Stimulated activated CD4-positive, alpha-beta T cell treated with anti-CD3 and anti-CD28 coated beads, Interleukin-15, amount 100 ng/mL, for 1 hour (primary cell): ENCODE measurements around the gene STX10.
"Not testable (repeated sequence)": the region's sequence is repeated elsewhere in the genome, so short reads cannot be mapped to it uniquely, and the experiment has no call there.

ENCODE experiments used
- DNase-seq, 2 donors: peaks; one replicate each; pipeline ENCODE4 v3.0.0-alpha.2; 2020; ENCODE audit warnings: low read depth in 1 of 2, low spot score in 1 of 2

The STX10 gene, protein sequence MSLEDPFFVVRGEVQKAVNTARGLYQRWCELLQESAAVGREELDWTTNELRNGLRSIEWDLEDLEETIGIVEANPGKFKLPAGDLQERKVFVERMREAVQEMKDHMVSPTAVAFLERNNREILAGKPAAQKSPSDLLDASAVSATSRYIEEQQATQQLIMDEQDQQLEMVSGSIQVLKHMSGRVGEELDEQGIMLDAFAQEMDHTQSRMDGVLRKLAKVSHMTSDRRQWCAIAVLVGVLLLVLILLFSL

GRCh38 chr19:13150187-13150930 is at the start of gene STX10, which contains the start of gene IER2:
STX10 (minus strand) TSS chr19:13150375; CDS start chr19:13150173, 202 bp downstream.
IER2 (plus strand) TSS chr19:13150411; CDS start chr19:13153187, 2,776 bp downstream.
- peak; percentile 86 to 87 for DNase-seq

DNA sequence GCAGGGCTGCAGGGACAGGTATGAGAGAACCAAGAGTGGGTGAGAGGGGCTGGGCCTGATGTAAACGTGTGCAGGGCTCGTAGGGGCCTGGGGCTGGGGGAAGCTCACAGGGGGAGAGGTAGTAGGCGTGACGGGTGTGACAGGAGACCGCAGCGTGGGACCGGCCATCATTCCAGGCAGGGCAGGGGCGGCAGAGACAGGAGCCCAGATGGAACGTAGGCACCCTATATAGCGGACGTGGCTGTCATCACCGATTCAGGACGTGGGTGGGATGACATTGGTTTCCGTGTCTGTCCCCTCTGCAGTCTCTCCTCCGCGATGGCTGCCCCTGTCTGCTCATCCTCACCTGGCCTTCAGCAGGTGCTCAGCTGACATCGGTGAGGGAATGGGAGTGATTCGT is 48.5 kb upstream of the STX10 start:
- DNase-seq: no peak

- peak; percentile 36 to 39 for DNase-seq
Measured at GRCh38 chr19:13195678-13196077, 45.5 kb upstream of the STX10 start.

GRCh38 chr19:13190781-13191540 is 40.8 kb upstream of the STX10 start:
- no peak for DNase-seq

DNA sequence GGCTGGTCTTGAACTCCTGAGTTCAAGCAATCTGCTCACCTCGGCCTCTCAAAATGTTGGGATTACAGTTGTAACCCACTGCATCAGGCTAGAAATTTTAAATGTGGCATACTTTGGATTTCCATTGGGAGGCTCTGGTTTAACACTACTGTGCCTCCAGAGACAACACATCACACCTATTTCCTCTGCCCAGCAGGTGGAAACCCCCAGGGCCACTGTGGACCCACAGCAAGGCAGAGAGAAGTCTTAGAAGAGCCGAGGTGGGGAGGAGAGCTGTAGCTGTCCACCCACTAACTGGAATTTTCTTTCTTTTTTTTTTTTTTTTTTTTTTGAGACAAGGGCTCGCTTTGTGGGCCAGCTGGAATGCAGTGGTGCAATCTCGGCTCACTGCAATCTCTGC is 39.4 kb upstream of the STX10 start:
- DNase-seq: no peak

- no peak for DNase-seq
Measured at GRCh38 chr19:13187419-13187818, 37.2 kb upstream of the STX10 start.

GRCh38 chr19:13186688-13187087 is 36.5 kb upstream of the STX10 start:
- DNase-seq: not testable (repeated sequence)

DNA sequence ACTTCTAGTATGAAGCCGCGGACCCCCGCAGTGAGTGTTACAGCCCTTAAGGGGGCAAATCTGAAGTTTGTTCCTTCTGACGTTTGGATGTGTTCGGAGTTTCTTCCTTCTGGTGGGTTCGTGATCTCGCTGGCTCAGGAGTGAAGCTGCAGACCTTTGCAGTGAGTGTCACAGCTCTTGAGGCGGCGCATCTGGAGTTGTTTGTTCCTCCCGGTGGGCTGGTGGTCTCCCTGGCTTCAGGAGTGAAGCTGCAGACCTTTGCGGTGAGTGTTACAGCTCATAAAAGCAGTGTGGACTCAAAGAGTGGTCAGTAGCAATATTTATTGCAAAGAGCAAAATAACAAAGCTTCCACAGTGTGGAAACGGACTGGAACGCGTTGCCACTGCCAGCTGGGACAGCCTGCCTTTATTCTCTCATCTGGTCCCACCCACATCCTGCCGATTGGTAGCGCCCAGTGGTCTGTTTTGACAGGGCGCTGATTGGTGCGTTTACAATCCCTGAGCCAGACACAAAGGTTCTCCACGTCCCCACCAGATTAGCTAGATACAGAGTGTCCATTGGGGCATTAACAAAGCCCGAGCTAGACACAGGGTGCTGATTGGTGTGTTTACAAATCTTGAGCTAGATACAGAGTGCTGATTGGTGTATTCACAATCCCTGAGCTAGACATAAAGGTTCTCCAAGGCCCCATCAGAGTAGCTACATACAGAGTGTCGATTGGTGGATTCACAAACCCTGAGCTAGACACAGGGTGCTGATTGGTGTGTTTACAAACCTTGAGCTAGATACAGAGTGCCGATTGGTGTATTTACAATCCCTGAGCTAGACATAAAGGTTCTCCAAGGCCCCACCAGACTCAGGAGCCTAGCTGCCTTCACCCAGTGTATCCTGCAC is 35.8 kb upstream of the STX10 start:
- not testable (repeated sequence) for DNase-seq

DNA sequence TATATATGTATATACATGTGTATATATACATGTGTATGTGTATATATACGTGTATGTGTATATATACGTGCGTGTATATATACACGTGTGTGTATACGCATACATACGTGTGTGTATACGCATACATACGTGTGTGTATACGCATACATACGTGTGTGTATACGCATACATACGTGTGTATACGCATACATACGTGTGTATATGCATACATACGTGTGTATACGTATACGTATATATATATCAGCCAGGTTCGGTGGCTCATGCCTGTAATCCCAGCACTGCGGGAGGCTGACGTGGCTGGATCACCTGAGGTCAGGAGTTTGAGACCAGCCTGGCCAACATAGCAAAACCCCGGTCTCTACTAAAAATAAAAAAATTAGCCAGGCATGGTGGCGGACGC is 34.8 kb upstream of the STX10 start:
- not testable (repeated sequence) for DNase-seq

DNA sequence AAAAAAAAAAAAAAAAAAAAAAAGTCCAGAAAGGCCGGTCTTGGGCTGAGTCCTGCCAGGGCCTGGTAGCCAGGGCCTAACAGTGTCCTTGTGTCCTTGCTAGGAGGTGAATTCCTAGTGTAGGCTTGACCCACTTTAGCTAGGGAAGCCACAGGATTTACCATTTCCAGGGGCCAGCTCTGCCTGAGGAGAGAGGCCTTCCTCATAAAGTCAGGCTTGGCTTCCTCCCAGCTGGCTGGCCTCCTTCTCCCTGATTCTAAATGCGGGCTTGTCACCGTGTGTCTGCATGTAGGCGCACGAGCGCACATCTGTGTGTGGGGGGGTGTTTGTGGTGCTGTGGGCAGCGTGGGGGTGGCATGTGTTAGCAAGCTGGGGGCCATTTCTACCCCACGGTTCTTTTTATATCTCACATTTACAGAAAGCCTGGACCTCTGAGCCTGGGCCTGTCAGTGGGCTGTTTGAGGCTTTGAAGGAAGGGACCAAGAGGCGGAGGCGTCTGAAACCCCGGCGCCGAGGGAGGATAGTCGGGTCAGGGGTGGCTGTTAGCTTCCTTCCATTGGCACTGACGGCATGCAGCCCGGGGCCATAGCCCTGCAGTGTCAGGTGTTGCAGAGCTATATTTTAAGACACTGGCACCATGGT is 31.7 kb upstream of the STX10 start:
- DNase-seq: no peak

DNA sequence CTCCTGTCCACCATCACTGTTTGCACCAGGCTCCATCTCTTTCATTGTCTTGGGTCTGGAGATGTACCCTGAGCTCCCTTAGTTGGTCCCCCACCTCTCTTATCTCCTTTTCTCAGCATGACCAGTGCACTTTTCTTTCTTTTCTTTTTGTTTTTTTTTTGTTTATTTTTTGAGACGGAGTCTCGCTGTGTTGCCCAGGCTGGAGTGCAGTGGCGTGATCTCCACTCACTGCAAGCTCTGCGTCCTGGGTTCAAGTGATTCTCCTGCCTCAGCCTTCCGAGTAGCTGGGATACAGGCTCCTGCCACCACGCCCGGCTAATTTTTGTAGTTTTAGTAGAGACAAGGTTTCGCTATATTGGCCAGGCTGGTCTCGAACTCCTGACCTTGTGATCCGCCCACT is 28.1 kb upstream of the STX10 start:
- not testable (repeated sequence) for DNase-seq

DNA sequence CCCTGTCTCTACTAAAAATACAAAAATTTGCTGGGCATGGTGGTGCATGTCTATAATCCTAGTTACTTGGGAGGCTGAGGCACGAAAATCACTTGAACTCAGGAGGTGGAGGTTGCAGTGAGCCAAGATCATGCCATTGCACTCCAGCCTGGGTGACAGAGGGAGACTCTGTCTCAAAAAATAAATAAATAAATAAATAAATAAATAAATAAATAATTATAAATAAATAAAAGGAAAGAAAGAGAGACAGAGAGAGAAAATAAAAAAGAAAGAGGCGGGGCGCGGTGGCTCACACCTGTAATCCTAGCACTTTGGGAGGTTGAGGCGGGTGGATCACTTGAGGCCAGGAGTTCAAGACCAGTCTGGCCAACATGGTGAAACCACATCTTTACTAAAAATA is 27.4 kb upstream of the STX10 start:
- not testable (repeated sequence) for DNase-seq

DNA sequence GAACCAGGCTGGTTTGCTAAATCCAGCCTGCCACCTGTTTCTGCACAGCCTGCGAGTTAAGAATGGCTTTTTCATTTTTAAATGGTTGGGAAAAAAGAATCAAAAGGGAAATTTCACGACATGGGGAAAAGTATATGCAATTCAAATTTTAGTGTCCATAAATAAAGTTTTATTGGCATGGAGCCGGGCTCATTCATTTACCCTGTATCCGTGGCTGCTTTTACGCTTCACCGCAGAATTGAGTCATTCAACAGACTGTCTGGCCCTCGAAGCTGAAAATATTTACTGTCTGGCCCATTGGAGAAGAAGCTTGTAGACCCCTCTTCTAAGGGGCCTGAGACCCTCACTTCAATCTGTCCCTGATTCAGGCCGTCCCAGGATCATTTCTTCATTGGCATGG is 26.2 kb upstream of the STX10 start:
- no peak for DNase-seq

DNA sequence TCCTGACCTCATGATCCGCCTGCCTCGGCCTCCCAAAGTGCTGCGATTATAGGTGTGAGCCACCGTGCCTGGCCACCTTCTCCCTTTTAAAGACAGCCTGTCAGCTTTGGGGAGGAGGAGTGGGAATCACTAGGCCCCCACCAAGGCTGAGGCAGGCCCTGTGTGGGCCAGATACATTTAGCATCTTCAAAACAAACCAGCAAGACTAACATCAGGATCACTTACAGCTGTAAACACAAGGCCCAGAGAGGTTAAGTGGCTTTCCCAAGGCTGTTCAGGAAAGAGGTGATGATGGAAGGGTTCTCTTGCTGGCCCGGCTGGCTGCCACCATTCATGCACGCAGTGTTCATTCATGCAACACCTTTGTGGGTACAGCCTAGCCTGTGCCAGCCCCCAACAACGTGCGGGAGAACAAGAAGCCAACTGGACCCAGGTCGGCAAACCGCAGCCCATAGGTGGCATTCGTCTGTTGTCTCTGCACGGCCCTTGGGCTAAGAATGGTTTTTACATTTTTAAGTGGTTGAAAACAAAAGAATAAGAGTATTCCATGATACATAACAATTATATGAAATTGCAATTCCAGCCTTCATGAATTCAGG is 23.1 kb upstream of the STX10 start:
- DNase-seq: no peak

DNA sequence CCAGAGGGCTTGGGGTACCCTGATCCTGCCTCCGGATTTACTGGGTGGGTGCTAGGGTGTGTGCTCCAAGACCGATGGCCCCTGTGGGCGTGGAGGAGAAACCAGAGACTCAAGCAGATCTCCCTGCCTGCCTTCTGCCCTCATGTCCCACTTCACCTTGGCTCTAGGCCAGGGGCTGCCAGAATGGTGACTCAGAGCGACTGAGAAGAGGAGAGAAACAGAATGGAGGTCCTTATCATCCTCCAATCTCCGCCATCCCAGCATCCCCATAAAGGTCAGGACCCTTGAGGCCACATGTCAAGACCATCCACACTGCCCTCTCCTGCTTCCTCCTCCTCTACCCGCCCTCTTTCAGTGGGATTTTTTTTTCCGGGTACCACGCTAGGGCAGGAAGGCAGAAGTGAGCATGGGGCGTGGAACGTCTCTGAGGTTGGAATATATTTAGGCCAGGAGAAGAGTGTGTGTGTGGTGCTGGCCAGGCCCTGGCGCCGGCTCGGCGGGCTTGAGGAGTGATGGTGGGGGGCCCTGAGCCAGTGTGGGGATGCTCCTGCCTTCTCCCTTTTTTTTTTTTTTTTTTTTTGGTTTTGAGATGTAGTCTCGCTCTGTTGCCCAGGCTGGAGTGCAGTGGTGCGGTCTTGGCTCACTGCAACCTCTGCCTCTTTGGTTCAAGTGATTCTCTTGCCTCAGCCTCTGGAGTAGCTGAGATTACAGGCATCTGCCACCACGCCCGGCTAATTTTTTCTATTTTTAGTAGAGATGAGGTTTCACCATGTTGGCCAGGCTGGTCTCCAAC is 22.4 kb upstream of the STX10 start:
- peak; percentile 62 to 70 for DNase-seq

GRCh38 chr19:13171146-13171545 is 21.0 kb upstream of the STX10 start:
- DNase-seq: no peak

- no peak for DNase-seq
Measured at GRCh38 chr19:13169769-13170168, 19.6 kb upstream of the STX10 start.

DNA sequence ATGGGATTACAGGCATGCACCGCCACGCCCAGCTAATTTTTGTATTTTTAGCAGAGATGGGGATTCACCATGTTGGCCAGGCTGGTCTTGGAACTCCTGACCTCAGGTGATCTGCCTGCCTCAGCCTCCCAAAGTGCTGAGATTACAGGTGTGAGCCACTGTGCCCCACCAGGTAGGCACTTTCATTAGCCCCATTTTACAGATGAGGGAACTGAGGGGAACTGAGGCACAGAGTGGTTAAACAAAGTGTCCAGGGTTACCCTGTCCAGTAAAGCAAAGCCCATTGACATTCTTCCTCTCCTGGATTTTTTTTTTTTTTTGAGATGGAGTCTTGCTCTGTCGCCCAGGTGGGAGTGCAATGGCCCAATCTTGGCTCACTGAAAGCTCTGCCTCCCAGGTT is 16.0 kb upstream of the STX10 start:
- not testable (repeated sequence) for DNase-seq
